Sciatic nerve (tissue), 2 donors: ENCODE measurements around the gene STAT5A. TPM values are rescaled to one million over a fixed set of nuclear protein-coding genes. Genes with fewer than 3 reads are reported as not detected.
A peak's percentile ranks its signal among the peaks of the same experiment; 100 is the strongest.
"Not testable (repeated sequence)": the region's sequence is repeated elsewhere in the genome, so short reads cannot be mapped to it uniquely, and the experiment has no call there.

Source experiments
- ATAC-seq: fragments of 200-7000 bp; cut with Tn5 transposase; one replicate; pipeline ENCODE4 v1.9.1; 2020; ENCODE audit warnings: mild to moderate bottlenecking, moderate library complexity
- DNase-seq: peaks from one replicate; pipeline ENCODE4 v3.0.0-alpha.2; 2020; ENCODE audit warnings: low spot score
- intact Hi-C: fragments of 100-400 bp; cut with DNase I; formaldehyde crosslinking; loops from one replicate; pipeline ENCODE4 v1.14.2; 2022
- total RNA-seq: library from RNA; stranded (reverse); fragmentation: NEBNext Ultra II Directional; extraction: Animal tissue kit (Norgen Biotek cat#: 25700); gene quantifications from one replicate; pipeline ENCODE4 v1.2.1, GENCODE V29; 2021
- donor health status: DM: no; HTN: no; CAD: no.
- donor health status: DM: no; HTN: no; CAD: no.

Gene STAT5A
- 55.6 TPM for total RNA-seq

DNA sequence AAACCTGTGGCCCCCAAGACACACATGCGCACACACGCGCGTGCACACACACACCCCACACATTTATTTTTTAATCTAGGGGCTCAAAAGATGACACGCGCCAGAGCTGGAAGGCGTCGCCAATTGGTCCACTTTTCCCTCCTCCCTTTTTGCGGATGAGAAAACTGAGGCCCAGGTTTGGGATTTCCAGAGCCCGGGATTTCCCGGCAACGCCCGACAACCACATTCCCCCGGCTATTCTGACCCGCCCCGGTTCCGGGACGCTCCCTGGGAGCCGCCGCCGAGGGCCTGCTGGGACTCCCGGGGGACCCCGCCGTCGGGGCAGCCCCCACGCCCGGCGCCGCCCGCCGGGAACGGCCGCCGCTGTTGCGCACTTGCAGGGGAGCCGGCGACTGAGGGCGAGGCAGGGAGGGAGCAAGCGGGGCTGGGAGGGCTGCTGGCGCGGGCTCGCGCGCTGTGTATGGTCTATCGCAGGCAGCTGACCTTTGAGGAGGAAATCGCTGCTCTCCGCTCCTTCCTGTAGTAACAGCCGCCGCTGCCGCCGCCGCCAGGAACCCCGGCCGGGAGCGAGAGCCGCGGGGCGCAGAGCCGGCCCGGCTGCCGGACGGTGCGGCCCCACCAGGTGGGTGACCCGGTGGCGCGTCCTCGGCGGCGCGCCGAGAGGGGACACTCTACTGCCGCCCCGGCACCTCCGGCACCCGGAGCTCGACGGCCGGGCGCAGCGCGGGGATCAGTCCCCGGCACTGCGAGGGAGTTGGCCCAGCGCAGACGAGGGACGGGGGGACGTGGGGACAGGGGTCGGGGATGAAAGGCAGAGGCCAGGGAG is at the start of gene STAT5A:
TSS of gene STAT5A (plus strand) at position 522 of the 826 bp plus-strand sequence. CDS start 914 bp downstream, outside the sequence.
- intact Hi-C loops: no loop called here
- peak; percentile 85 for ATAC-seq

DNA sequence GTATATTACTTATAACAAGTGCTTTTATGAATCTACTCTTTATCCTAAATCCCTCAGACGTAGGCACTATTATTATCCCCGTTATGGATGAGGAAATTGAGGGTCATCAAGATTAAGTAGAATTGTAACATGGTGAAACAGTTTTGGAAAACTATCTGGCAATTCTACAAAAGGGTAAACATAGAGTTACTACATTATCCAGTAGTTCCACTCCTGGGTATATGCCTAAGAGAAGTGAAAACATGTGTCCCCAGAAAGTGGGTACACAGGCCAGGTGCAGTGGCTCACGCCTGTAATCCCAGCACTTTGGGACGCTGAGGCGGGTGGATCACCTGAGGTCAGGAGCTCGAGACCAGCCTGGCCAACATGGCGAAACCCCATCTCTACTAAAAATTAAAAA is 48.7 kb upstream of the STAT5A start:
- intact Hi-C loops, ATAC-seq, DNase-seq: not testable (repeated sequence)

More for the DNA sequence above, at the start of gene STAT5A:
- peak; percentile 94 for DNase-seq

DNA sequence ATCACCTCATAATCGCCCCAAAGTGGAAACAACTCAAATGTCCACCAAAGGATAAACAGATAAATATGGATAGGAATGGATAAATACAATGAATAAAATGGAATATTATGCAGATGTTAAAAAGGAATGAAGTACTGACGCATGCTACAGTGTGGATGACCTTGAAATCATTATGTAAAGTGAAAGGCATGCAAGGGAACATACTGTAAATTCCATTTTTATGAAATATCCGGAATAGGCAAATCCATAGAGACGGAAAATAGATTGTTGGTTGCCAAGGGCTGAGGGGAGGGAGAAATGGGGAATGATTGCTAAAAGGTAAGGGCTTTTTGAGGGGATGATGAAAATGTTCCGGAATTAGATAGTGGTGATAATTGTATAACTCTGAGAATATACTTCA is 48.1 kb upstream of the STAT5A start:
- ATAC-seq (no peak), DNase-seq (no peak)
- intact Hi-C loops: no loop called here

DNA sequence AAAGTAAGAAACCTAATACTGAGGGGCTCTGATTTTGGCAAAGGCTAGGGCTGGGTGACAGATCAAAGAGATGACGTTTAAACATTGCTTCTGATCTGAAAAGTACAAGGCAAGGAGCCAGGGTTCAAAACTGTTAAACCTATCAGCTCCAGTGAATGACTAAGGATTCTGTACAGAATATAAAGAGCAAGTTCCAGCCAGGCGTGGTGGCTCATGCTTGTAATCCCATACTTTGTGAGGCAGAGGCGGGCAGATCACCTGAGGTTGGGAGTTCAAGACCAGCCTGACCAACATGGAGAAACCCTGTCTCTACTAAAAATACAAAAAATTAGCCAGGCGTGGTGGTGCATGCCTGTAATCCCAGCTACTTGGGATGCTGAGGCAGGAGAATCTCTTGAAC is 47.4 kb upstream of the STAT5A start:
- DNase-seq, ATAC-seq, intact Hi-C loops: not testable (repeated sequence)

DNA sequence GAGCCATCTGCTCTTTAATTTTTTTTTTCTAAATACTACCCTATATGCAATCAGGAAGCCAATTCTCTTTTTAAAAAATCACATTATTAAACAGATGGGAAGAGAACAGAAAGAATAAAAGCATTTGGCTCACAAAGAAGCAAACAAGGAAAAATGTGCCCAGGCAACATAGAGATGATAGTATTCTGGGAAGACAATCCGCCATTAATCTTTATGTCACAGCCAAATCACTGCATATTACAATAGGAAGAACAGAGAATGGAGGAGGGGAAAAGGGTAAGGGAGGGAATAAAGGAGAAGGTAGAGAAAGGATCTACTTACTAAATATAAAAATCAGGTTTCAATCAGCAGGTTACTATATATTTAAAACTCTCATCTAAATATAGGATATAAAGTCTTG is 46.4 kb upstream of the STAT5A start:
- intact Hi-C loops: no loop called here
- DNase-seq (no peak), ATAC-seq (no peak)

DNA sequence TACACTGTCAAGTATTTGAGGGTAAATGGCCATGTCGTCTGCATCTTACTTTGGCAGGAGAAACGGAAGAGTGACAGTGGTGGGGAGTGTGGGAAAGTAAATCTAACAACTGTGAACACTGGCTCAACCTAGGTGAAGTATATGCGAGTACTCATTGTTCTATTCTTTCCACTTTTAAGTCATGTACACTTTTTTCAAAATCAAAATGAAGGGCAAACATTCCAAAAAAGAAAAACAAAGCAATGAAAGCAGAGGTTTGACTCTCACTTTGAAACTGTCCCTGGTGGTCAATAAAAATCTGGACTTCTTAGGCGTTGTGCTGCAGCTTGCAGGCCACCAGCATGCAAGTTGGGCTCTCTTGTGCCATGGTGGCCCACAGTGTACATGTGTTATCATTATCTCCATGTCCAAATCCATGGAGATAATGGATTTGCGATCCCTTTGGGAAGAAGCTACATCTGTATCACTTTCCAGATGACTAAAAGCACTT is 44.8 kb upstream of the STAT5A start:
- intact Hi-C loops: no loop called here
- peak; percentile 40 for ATAC-seq
- no peak for DNase-seq

DNA sequence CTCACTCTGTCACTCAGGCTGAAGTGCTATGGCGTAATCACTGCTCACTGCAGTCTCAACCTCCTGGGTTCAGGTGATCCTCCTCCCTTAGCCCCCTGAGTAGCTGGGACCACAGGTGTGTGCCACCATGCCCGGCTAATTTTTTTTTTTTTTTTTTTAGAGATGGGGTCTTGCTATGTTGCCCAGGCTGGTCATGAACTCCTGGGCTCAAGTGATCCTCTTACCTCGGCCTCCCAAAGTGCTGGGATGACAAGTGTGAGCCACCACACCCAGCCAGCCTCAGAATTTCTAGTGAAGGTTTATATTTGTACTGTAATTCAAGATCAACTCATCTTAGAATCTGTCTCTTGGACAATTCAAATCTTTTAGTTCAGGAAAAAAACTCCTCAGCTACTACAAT is 44.2 kb upstream of the STAT5A start:
- DNase-seq, intact Hi-C loops, ATAC-seq: not testable (repeated sequence)

DNA sequence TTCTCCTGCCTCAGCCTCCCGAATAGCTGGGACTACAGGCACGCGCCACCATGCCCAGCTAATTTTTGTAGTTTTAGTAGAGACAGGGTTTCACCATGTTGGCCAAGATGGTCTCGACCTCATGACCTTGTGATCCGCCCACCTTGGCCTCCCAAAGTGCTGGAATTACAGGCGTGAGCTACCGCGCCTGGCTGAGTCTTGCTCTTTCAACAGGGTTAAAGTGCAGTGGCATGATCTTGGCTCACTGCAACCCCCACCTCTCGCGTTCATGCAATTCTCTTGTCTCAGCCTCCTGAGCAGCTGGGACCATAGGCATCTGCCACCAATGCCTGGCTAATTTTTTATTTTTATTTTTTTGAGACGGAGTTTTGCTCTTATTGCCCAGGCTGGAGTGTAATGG is 43.1 kb upstream of the STAT5A start:
- intact Hi-C loops, ATAC-seq, DNase-seq: not testable (repeated sequence)

DNA sequence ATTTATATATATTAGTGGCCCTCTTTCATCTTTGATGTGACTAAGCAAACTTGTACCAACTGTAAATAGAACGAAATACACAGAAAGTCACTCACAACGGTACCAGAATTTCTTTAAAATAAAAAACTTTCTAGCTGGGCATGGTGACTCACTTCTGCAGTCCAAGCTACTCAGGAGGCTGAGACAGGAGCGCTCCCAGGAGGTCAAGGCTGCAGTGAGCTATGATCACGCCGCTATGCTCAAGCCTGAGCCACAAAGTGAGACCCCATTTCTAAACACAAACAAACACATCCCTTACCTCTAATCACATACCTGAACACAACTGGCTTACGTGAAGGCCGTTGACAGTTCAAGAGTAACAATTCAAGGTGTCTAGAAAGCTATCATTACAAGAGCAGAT is 41.8 kb upstream of the STAT5A start:
- DNase-seq (no peak), ATAC-seq (no peak)
- intact Hi-C loops: no loop called here

DNA sequence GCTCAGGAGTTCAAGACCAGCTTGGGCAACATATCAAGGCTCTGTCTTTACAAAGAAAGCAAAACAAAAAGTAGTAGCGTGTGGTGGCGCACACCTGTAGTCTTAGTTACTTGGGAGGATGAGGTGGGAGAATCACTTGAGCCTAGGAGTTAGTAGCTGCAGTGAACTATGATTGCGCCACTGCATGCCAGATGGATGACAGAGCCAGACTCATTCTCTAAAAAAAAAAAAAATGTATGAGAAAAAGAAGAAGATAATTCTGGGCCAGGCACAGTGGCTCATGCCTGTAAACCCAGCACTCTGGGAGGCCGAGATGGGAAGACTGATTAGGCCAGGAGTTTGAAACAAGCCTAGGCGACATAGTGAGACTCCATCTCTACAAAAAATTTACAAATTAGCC is 40.6 kb upstream of the STAT5A start:
- intact Hi-C loops: no loop called here
- ATAC-seq: no peak
- DNase-seq: no peak

DNA sequence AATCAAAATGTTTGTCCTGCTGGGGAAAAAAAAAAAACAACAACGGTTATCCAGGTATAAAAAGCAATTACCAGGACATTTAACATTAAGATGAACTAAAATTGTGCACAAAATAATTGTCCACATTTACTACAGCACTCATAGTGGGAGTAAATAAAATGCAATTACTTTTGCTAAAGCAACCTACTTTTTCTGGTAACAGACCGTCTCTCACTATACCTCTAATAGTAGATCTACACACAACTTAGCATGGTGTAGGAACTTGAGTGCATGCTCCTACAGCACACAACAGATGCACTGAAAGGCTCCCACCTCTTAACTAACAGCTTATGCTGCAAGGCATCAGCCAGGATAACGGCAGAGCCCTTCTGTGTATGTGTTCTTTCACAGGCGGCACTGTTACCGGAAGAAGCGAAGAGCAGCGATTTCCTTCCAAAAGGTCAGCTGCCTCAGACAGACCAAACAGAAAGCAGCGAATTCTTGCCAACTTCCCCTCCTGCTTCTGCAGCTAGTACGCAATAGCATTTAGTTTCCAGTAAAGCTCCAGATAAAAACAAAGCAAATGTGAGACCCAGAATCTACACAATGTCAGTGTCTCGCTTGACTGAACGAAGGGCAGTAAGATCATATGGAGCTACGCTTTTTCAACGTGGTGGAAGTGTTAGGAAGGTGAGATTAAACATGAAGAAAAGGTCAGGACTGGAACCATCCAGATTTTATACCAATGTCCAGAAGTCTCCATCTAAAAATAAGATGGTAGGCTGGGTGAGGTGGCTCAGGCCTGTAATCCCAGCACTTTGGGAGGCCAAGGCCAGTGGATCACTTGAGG is 39.7 kb upstream of the STAT5A start:
- ATAC-seq (peak; percentile 98), DNase-seq (peak; percentile 75)
- intact Hi-C loops: no loop called here

DNA sequence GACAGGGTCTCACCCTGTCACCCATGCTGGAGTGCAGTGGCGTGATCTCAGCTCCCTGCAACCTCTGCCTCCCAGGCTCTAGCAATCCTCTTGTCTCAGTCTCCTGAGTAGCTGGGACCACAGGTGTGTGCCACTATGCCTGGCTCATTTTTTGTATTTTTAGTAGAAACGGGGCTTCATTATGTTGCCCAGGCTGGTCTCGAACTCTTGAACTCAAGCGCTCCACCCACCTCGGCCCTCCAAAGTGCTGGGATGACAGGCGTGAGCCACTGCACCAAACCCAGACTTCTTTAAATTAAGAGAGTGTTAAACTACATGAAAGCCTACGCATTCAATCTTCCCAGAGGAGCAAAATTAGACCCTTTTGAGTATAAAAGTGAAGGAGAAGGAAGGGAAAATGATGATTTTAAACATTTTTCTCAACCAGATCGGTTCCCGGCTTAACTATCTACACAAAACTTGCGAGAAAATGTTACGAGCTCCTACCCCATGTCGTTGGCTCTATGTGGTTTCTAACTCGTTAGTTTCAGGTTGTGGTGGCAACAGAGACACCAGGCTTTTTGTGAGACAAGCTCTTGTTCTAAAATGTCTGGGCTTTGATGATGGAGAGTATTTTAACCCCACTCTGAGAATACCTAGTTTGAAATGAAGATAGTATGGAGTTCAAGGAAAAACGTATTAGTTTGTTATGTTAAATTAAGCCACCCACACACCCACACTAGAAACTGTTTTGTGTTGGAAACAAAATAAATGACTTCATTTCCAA is 38.4 kb upstream of the STAT5A start:
- no peak for ATAC-seq
- DNase-seq: no peak
- intact Hi-C loops: no loop called here

DNA sequence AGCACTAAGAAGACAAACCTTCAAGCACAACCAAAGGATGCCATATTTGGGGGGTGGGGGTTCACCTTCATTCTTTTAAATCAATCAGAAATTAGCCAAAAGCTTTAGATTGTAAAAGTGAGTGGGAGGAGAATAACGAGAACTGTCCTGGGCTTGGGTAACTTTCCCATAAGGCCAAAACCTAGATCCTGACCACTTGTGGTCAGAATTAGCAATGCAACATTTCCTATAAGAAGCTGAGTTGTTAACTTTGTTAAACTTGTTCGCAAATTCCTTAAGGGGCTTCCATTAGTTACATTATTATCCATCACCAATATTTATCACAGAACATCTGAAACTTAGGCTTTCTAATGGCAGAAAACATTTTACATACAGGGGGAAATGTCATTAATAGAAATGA is 37.2 kb upstream of the STAT5A start:
- intact Hi-C loops: no loop called here
- DNase-seq: no peak
- ATAC-seq: no peak

DNA sequence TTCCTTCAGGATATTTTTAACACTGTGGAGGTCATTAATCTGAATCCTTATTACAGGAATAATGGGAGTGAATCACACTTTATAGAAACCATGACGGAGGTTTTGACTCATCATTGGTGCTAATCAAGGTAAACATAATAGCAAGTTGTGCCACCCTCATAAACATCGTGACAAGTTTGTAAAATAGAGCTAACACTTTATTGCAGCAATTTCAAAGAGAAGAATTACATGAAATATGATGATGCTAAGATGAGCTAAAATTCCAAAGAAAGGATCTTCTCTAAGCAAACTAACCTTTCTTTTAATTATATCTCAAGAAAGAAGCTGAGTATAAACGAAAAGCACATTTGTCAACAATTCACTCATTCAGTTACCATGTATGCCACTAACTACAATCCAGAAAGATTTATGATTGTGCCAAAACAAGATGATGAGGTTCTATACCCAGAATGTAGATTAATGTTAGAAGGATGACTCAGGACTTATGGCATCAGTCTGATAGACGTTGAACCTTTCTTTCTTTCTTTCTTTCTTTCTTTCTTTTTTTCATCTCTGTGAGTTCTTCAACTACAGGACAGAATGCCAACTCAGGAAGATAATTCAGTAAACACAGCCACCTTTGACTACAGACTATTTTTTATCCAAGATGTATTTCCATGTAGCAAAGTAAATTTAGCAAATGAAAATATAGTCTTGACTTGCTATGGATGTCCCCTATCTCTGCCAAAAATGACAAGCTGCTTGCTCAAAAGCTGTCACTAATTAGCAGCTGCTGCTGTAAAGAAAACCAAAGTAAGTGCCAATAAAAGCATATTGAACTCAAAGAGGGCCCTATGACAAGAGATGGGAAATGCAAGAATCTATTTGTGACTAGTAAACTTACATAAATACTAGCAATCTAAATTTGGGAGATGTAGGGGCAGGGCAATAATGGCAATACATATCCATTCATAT is 35.4 kb upstream of the STAT5A start:
- no peak for DNase-seq
- intact Hi-C loops: no loop called here
- ATAC-seq: no peak

DNA sequence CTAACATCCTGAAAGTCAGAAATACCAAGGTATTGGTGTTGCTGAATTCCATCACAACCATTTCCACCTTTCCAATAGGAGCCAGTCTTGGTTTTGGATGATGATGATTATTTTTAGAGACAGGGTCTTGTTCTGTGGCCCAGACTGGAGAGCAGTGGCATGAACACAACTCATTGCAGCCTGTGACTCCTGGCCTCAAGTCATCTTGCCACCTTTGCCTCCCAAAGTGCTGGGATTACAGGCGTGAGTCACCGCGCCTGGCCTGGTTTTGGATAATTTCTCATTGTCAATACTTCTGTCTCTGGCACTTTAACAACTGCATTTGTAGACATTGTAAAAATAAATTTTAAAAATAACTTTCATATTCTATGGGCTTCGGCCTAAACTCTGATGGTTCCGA is 34.7 kb upstream of the STAT5A start:
- ATAC-seq: no peak
- no peak for DNase-seq
- intact Hi-C loops: no loop called here

DNA sequence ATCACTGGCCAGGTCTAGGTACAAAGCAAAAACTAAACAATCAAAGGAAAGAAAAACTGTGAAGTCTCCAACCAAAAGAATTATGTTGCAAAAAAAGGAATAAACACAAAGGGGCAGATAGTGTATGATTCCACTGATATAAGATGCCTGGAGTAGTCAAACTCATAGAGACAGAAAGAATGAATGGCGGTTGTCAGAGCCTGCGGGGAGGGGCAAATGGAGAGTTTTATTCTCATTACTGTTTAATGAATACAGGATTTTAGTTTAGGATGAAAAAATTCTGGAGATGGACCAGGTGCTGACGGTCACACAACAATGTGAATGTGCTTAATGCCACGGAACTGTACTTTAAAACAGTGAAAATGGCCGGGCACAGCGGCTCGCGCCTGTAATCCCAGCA is 32.9 kb upstream of the STAT5A start:
- intact Hi-C loops: no loop called here
- ATAC-seq: no peak
- DNase-seq: no peak

DNA sequence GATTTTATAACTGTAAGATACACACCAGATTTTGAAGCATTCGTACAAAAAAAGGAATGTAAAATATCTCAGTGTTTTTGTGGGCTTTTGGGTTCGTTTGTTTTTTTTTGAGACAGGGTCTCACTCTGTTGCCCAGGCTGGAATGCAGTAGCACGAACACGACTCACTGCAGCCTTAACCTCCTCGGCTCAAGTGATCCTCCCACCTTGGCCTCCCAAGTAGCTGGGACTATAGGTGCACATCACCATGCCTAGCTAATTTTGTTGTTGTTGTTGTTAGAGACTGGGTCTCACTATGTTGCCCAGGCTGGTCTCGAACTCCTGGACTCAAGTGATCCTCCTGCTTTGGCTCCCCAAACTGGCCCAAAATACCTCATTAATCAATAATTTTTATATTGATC is 28.0 kb upstream of the STAT5A start:
- DNase-seq: no peak

DNA sequence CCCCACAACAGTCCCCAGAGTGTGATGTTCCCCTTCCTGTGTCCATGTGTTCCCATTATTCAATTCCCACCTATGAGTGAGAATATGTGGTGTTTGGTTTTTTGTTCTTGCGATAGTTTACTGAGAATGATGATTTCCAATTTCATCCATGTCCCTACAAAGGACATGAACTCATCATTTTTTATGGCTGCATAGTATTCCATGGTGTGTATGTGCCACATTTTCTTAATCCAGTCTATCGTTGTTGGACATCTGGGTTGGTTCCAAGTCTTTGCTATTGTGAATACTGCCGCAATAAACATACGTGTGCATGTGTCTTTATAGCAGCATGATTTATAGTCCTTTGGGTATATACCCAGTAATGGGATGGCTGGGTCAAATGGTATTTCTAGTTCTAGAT is 23.9 kb upstream of the STAT5A start:
- DNase-seq, ATAC-seq, intact Hi-C loops: not testable (repeated sequence)

More for the DNA sequence above, 28.0 kb upstream of the STAT5A start:
- intact Hi-C loops: no loop called here
- ATAC-seq: no peak
